GM12878 (cell line): ENCODE measurements around the gene GZMB. TPM values are rescaled to one million over a fixed set of nuclear protein-coding genes. Genes with fewer than 3 reads are reported as not detected.

Source experiments
- ATAC-seq: fragments of 200-7000 bp; cut with Tn5 transposase; 3 replicates; pipeline ENCODE4 v1.9.1; 2020; ENCODE audit warnings: mild to moderate bottlenecking, moderate library complexity
- BruUV-seq: library from RNA; stranded (reverse); fragments of 400-500 nt; replicated peaks from 2 replicates; lab custom pipeline; 2021; lab: Mats Ljungman, UMichigan
- CTCF ChIA-PET: fragments of 300-600 bp; sonication (Branson Sonifier 250); formaldehyde crosslinking; extraction: SDS; loops from one replicate; lab custom pipeline; 2021; ENCODE audit warnings: inconsistent platforms; lab: Yijun Ruan, JAX
- POLR2A ChIA-PET: fragments of 350-600 bp; formaldehyde crosslinking; extraction: SDS; loops from one replicate; lab custom pipeline; 2021; ENCODE audit warnings: inconsistent platforms; lab: Charles Lee
- RAD21 ChIA-PET: fragments of 300-600 bp; sonication (Branson Sonifier 250); formaldehyde crosslinking; loops from one replicate; lab custom pipeline; 2023; ENCODE audit warnings: antibody characterized with exemption; ENCODE audit not compliant: unreplicated experiment; lab: Charles Lee
- SMC1A ChIA-PET: fragments of 300-600 bp; sonication (Branson Sonifier 250); formaldehyde crosslinking; loops from one replicate; lab custom pipeline; 2023; ENCODE audit not compliant: unreplicated experiment, uncharacterized antibody; lab: Charles Lee
- DNase-seq: peaks from one replicate; pipeline ENCODE4 v3.0.0-alpha.2; 2011; ENCODE audit warnings: low read depth, low spot score
- FAIRE-seq: peaks from 3 replicates; lab custom pipeline; 2011; peaks lifted over from hg19 to GRCh38; lab: Jason Lieb, UNC
- H2AFZ ChIP-seq: 2 replicates; pipeline ENCODE4 v1.6.0; 2011; ENCODE audit warnings: low read depth, low read length, control low read depth; ENCODE audit not compliant: control insufficient read depth
- H3K27ac ChIP-seq: 2 replicates; pipeline ENCODE4 v1.5.1; 2011; ENCODE audit warnings: control low read depth; ENCODE audit not compliant: control insufficient read depth, insufficient read depth
- H3K27me3 ChIP-seq, 2 experiments: replicated peaks in 1 of 2; 2 replicates each; pipeline versions ENCODE4 v1.6.0 to v1.6.1; 2011; ENCODE audit warnings: low read length in 1 of 2; ENCODE audit not compliant: control insufficient read depth in 2 of 2, insufficient read depth in 2 of 2
- H3K36me3 ChIP-seq, 2 experiments: 2 replicates each; pipeline ENCODE4 v1.5.1; 2011; ENCODE audit warnings: low read length in 1 of 2; ENCODE audit not compliant: control insufficient read depth in 2 of 2, insufficient read depth in 2 of 2
- H3K4me1 ChIP-seq: 2 replicates; pipeline ENCODE4 v1.6.1; 2011; ENCODE audit warnings: mild to moderate bottlenecking, low read length, moderate library complexity, mixed read lengths; ENCODE audit not compliant: control insufficient read depth, insufficient read depth
- H3K4me2 ChIP-seq: 2 replicates; pipeline ENCODE4 v1.6.0; 2011; ENCODE audit warnings: control low read depth; ENCODE audit not compliant: control insufficient read depth, insufficient read depth
- H3K4me3 ChIP-seq: fragments of 200-600 bp; sonication (generic); 2 replicates; pipeline ENCODE4 v1.5.1; 2016
- H3K79me2 ChIP-seq: 2 replicates; pipeline ENCODE4 v1.6.0; 2011; ENCODE audit warnings: low read length; ENCODE audit not compliant: control insufficient read depth, insufficient read depth
- H3K9ac ChIP-seq: 2 replicates; pipeline ENCODE4 v1.8.0; 2011; ENCODE audit warnings: low read length, control low read depth, mixed read lengths; ENCODE audit not compliant: control insufficient read depth, insufficient read depth
- H3K9me3 ChIP-seq: replicated peaks from 3 replicates; pipeline ENCODE4 v1.5.1; 2011; ENCODE audit warnings: mild to moderate bottlenecking, low read length; ENCODE audit not compliant: control insufficient read depth, insufficient read depth
- H4K20me1 ChIP-seq: 2 replicates; pipeline ENCODE4 v1.6.0; 2011; ENCODE audit not compliant: control insufficient read depth, insufficient read depth
- EZH2 ChIP-seq: IDR thresholded peaks from 2 replicates; pipeline ENCODE4 v1.6.1; 2012; ENCODE audit warnings: low read depth, mild to moderate bottlenecking, control low read depth, inconsistent platforms, low read length, borderline replicate concordance; ENCODE audit not compliant: control insufficient read depth
- KDM1A ChIP-seq: fragments of 200-600 bp; sonication (generic); IDR thresholded peaks from 2 replicates; pipeline ENCODE4 v1.6.1; 2016; ENCODE audit warnings: borderline replicate concordance
- MEF2A ChIP-seq: IDR thresholded peaks from 2 replicates; pipeline ENCODE4 v1.6.1; 2011; ENCODE audit warnings: low read depth, mild to moderate bottlenecking, low read length, moderate library complexity; ENCODE audit not compliant: insufficient read depth
- NR2C1 ChIP-seq: fragments of 450-650 bp; IDR thresholded peaks from 2 replicates; pipeline ENCODE4 v1.6.1; 2017; ENCODE audit warnings: antibody characterized with exemption, mild to moderate bottlenecking, moderate library complexity
- NR2F1 ChIP-seq: fragments of 450-650 bp; conservative IDR thresholded peaks from 2 replicates; pipeline ENCODE4 v1.6.1; 2017; ENCODE audit warnings: mild to moderate bottlenecking
- PML ChIP-seq: IDR thresholded peaks from 2 replicates; pipeline ENCODE4 v1.6.1; 2012; ENCODE audit warnings: low read length, inconsistent platforms
- POU2F2 ChIP-seq: IDR thresholded peaks from 3 replicates; pipeline ENCODE4 v1.6.1; 2011; ENCODE audit warnings: low read depth, mild to moderate bottlenecking, low read length, borderline replicate concordance
- SRF ChIP-seq, 2 experiments: IDR thresholded peaks; 2 replicates each; pipeline ENCODE4 v1.6.1; 2011; ENCODE audit warnings: low read depth in 2 of 2, low read length in 2 of 2, mild to moderate bottlenecking in 1 of 2, moderate library complexity in 1 of 2
- TARDBP ChIP-seq: IDR thresholded peaks from 2 replicates; pipeline ENCODE4 v1.6.1; 2016; ENCODE audit warnings: borderline replicate concordance
- ZBED1 ChIP-seq: IDR thresholded peaks from 2 replicates; pipeline ENCODE4 v1.6.1; 2016; ENCODE audit warnings: borderline replicate concordance
- WGBS: methylation state at CpG from one replicate; pipeline ENCODE4 v1.1.6; 2016; ENCODE audit warnings: low lambda C conversion rate; ENCODE audit not compliant: insufficient replicate concordance, insufficient coverage; ENCODE audit errors: missing lambda C conversion rate; 5-methylcytosine and 5-hydroxymethylcytosine counted together
- in situ Hi-C: fragments of 300-500 bp; cut with MboI; formaldehyde crosslinking; loops from 9 replicates; pipeline ENCODE4 v1.14.3; 2018; ENCODE audit warnings: mixed read lengths
- intact Hi-C: fragments of 100-400 bp; cut with micrococcal nuclease; formaldehyde crosslinking; loops from one replicate; pipeline ENCODE4 v1.14.2; 2022; ENCODE audit not compliant: unreplicated experiment
- polyA plus RNA-seq, 11 experiments: library from polyadenylated mRNA; depleted of rRNA in 4 of 11; unstranded in 6 of 11; stranded (reverse) in 5 of 11; fragments of >200 nt; fragmentation: Nextera tagmentation in 4 of 11; fragmentation: Illumina TruSeq in 1 of 11; extraction: Ambion mirVana in 4 of 11; extraction: Trizol in 1 of 11; gene quantifications; 1 replicate in 1 of 11; 2 replicates in 10 of 11; pipeline versions ENCODE4 v1.2.1 to v1.2.3, GENCODE V29; 2011 to 2016; ENCODE audit warnings: inconsistent platforms in 2 of 11, missing spikeins in 2 of 11, low read depth in 1 of 11
- total RNA-seq, 4 experiments: library from RNA; depleted of rRNA in 3 of 4; stranded (reverse); fragments of >200 nt in 3 of 4; fragmentation: Illumina TruSeq in 1 of 4; extraction: Trizol in 1 of 4; gene quantifications; 2 replicates each; pipeline versions ENCODE4 v1.2.1 to v1.2.3, GENCODE V29; 2013 to 2021
- TF ChIP-seq, protein P1 (sequence below): IDR thresholded peaks from 2 replicates; pipeline ENCODE4 v1.6.1; 2011; ENCODE audit warnings: low read depth, low read length, improper control_type of control experiment, borderline replicate concordance
- TF ChIP-seq, protein P2 (sequence below): fragments of 450-650 bp; IDR thresholded peaks from 2 replicates; pipeline ENCODE4 v1.6.1; 2016; ENCODE audit warnings: mild to moderate bottlenecking
- TF ChIP-seq, protein P3 (sequence below): IDR thresholded peaks from 2 replicates; pipeline ENCODE4 v1.6.1; 2012; ENCODE audit warnings: low read depth, low read length, improper control_type of control experiment

GZMB gene
- total and polyA plus RNA-seq, 10 of the 15 experiments (the other 5 are each of a cell fraction or from before 2014, with no cell fraction given) = 0.19 to 0.87 (median 0.38) TPM; not detected in 7

DNA sequence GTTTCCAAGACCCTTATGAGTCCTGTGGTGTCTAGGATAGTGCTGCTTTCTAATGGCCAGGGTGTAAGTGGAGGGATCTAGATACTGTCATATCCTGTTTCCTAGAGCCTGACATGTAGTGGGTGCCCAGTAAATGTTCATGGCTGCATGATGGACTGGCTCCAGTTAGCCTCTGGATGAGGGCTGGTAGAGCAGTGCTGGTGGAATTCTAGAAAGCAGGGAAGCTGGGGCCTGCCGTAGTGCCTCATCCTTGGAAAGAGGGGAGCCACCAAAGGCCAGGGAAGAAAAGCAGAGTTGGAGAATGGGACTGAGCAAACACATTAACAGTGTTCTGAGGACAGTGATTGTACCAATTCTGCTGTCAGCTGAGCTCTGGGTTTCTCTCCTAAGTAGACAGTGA, 637 bp downstream of the GZMB start:
- ChIA-PET SMC1A (no interaction called here), CTCF (interaction anchor here (1.4 kb wide), 1 partner anchor 46 kb away, joined by 3 read pairs; no protein-coding TSS in a partner anchor), RAD21 (no interaction called here), POLR2A (no interaction called here)
- no peak overlapping the region for H3K4me2 ChIP-seq
- H3K27ac ChIP-seq = no peak overlapping the region
- no peak overlapping the region for H3K4me3 ChIP-seq
- in situ Hi-C loops = no loop called here
- DNase-seq (no peak), ATAC-seq (no peak), FAIRE-seq (no peak)
- no peaks in the 10 kb centered on the region for H3K4me1 ChIP-seq
- no peak overlapping the region for H3K9ac ChIP-seq
- H3K27me3 ChIP-seq = no peaks in the 10 kb centered on the region
- H2AFZ ChIP-seq = no peak overlapping the region
- BruUV-seq = no TSS peak
- H3K79me2 ChIP-seq = no peaks in the 10 kb centered on the region
- intact Hi-C loops = no loop called here
- no peaks in the 10 kb centered on the region for H3K36me3 ChIP-seq
- TF ChIP-seq NR2C1 (no peak), SRF (IDR thresholded peaks at IDR 0.05; ENCODE audit: low read depth in 2 of 2, low read length in 2 of 2) (no peak), NR2F1 (no peak), MEF2A (no peak), TARDBP (no peak), KDM1A (no peak), EZH2 (no peak), ZBED1 (no peak), POU2F2 (no peak), PML (no peak)
- TF ChIP-seq, protein P1, sequence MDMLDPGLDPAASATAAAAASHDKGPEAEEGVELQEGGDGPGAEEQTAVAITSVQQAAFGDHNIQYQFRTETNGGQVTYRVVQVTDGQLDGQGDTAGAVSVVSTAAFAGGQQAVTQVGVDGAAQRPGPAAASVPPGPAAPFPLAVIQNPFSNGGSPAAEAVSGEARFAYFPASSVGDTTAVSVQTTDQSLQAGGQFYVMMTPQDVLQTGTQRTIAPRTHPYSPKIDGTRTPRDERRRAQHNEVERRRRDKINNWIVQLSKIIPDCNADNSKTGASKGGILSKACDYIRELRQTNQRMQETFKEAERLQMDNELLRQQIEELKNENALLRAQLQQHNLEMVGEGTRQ = no peak
- TF ChIP-seq, protein P2, sequence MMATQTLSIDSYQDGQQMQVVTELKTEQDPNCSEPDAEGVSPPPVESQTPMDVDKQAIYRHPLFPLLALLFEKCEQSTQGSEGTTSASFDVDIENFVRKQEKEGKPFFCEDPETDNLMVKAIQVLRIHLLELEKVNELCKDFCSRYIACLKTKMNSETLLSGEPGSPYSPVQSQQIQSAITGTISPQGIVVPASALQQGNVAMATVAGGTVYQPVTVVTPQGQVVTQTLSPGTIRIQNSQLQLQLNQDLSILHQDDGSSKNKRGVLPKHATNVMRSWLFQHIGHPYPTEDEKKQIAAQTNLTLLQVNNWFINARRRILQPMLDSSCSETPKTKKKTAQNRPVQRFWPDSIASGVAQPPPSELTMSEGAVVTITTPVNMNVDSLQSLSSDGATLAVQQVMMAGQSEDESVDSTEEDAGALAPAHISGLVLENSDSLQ = no peak
- TF ChIP-seq, protein P3, sequence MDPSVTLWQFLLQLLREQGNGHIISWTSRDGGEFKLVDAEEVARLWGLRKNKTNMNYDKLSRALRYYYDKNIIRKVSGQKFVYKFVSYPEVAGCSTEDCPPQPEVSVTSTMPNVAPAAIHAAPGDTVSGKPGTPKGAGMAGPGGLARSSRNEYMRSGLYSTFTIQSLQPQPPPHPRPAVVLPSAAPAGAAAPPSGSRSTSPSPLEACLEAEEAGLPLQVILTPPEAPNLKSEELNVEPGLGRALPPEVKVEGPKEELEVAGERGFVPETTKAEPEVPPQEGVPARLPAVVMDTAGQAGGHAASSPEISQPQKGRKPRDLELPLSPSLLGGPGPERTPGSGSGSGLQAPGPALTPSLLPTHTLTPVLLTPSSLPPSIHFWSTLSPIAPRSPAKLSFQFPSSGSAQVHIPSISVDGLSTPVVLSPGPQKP = no peak
- H4K20me1 ChIP-seq = no peaks in the 10 kb centered on the region
- 100% methylated on average over 1 of the region's 1 CpG for WGBS
- no peaks in the 10 kb centered on the region for H3K9me3 ChIP-seq
